WTC11 (cell line): ENCODE results near the gene AKAP10. TPM values are rescaled to one million over a fixed set of nuclear protein-coding genes. Genes with fewer than 3 reads are reported as not detected.

Experiments
- ATAC-seq: fragments of 200-7000 bp; cut with Tn5 transposase; 2 replicates; pipeline ENCODE4 v1.10.0; 2021; ENCODE audit warnings: mild to moderate bottlenecking, moderate library complexity
- CTCF ChIA-PET: fragments of 300-600 bp; sonication (Branson Sonifier 250); formaldehyde crosslinking; loops from one replicate; lab custom pipeline; 2021; ENCODE audit warnings: antibody characterized with exemption; lab: Charles Lee
- POLR2A ChIA-PET: fragments of 350-600 bp; sonication (Branson Sonifier 250); formaldehyde crosslinking; loops from one replicate; lab custom pipeline; 2021; ENCODE audit warnings: antibody characterized with exemption; lab: Charles Lee
- DNase-seq: peaks from one replicate; pipeline ENCODE4 v3.0.0; 2021; ENCODE audit warnings: low spot score
- H3K27ac Mint-ChIP-seq: 2 replicates; pipeline ENCODE4 v1.8.0; 2021; ENCODE audit warnings: mixed read lengths
- H3K27me3 Mint-ChIP-seq: 2 replicates; pipeline ENCODE4 v1.8.0; 2021; ENCODE audit warnings: low read depth, mild to moderate bottlenecking, moderate library complexity, mixed read lengths
- H3K36me3 Mint-ChIP-seq: 2 replicates; pipeline ENCODE4 v1.8.0; 2021; ENCODE audit warnings: mixed read lengths
- H3K4me1 Mint-ChIP-seq: 2 replicates; pipeline ENCODE4 v1.8.0; 2022; ENCODE audit warnings: mixed read lengths
- H3K4me3 Mint-ChIP-seq: 2 replicates; pipeline ENCODE4 v1.8.0; 2021; ENCODE audit warnings: mild to moderate bottlenecking, moderate library complexity, mixed read lengths
- H3K9me3 Mint-ChIP-seq: 2 replicates; pipeline ENCODE4 v1.8.0; 2021; ENCODE audit warnings: mixed read lengths
- ATF1 ChIP-seq: sonication (generic); formaldehyde crosslinking; IDR thresholded peaks from 2 replicates; pipeline ENCODE4 v1.8.1; 2023; ENCODE audit warnings: mild to moderate bottlenecking, moderate library complexity, missing genetic modification reagents
- ATF2 ChIP-seq: sonication (generic); formaldehyde crosslinking; IDR thresholded peaks from 2 replicates; pipeline ENCODE4 v1.8.1; 2022; ENCODE audit warnings: low read depth, missing genetic modification reagents, borderline replicate concordance
- CREM ChIP-seq: sonication (generic); formaldehyde crosslinking; IDR thresholded peaks from 2 replicates; pipeline ENCODE4 v1.8.1; 2022; ENCODE audit warnings: mild to moderate bottlenecking, missing genetic modification reagents, moderate library complexity
- HMGXB4 ChIP-seq: sonication (generic); formaldehyde crosslinking; IDR thresholded peaks from 2 replicates; pipeline ENCODE4 v1.8.1; 2023; ENCODE audit warnings: mild to moderate bottlenecking, moderate library complexity, missing genetic modification reagents
- KAT7 ChIP-seq: sonication (generic); formaldehyde crosslinking; IDR thresholded peaks from 2 replicates; pipeline ENCODE4 v1.8.1; 2023; ENCODE audit warnings: missing genetic modification reagents, mild to moderate bottlenecking, borderline replicate concordance
- MXD4 ChIP-seq: fragments of 250-450 bp; sonication (Bioruptor Pico); IDR thresholded peaks from 2 replicates; pipeline ENCODE4 v1.8.0; 2021; ENCODE audit warnings: mild to moderate bottlenecking, moderate library complexity, borderline replicate concordance
- MYBL2 ChIP-seq: sonication (generic); formaldehyde crosslinking; IDR thresholded peaks from 2 replicates; pipeline ENCODE4 v1.8.1; 2023; ENCODE audit warnings: mild to moderate bottlenecking, moderate library complexity, missing genetic modification reagents
- NR1H2 ChIP-seq: sonication (generic); formaldehyde crosslinking; IDR thresholded peaks from 2 replicates; pipeline ENCODE4 v1.9.0; 2021; ENCODE audit warnings: mild to moderate bottlenecking, moderate library complexity, missing genetic modification reagents
- OVOL2 ChIP-seq: fragments of 250-450 bp; sonication (Bioruptor Pico); IDR thresholded peaks from 2 replicates; pipeline ENCODE4 v1.9.0; 2021; ENCODE audit warnings: mild to moderate bottlenecking, borderline replicate concordance
- PRRX2 ChIP-seq: fragments of 250-450 bp; sonication (Bioruptor Pico); IDR thresholded peaks from 2 replicates; pipeline ENCODE4 v1.8.0; 2021; ENCODE audit warnings: mild to moderate bottlenecking
- RORB ChIP-seq: fragments of 250-450 bp; sonication (Bioruptor Pico); IDR thresholded peaks from 2 replicates; pipeline ENCODE4 v1.9.0; 2021; ENCODE audit warnings: mild to moderate bottlenecking
- STAT6 ChIP-seq: sonication (generic); formaldehyde crosslinking; conservative IDR thresholded peaks from 2 replicates; pipeline ENCODE4 v1.8.1; 2023; ENCODE audit warnings: mild to moderate bottlenecking, low read depth, missing genetic modification reagents, moderate library complexity
- ZNF121 ChIP-seq: sonication (generic); formaldehyde crosslinking; IDR thresholded peaks from 2 replicates; pipeline ENCODE4 v1.8.0; 2023; ENCODE audit warnings: missing genetic modification reagents
- ZNF219 ChIP-seq: sonication (generic); formaldehyde crosslinking; IDR thresholded peaks from 2 replicates; pipeline ENCODE4 v1.8.0; 2023; ENCODE audit warnings: missing genetic modification reagents, mild to moderate bottlenecking, borderline replicate concordance
- ZNF671 ChIP-seq: fragments of 250-450 bp; sonication (Bioruptor Pico); IDR thresholded peaks from 2 replicates; pipeline ENCODE4 v1.8.0; 2021; ENCODE audit warnings: mild to moderate bottlenecking
- total RNA-seq: library from RNA; stranded (reverse); gene quantifications from 3 replicates; pipeline ENCODE4 v1.2.3, GENCODE V29; 2021
- TF ChIP-seq, protein P1 (sequence below): sonication (generic); formaldehyde crosslinking; IDR thresholded peaks from 2 replicates; pipeline ENCODE4 v1.8.1; 2023; ENCODE audit warnings: mild to moderate bottlenecking, missing genetic modification reagents, moderate library complexity
- TF ChIP-seq, protein P2 (sequence below): sonication (generic); formaldehyde crosslinking; IDR thresholded peaks from 2 replicates; pipeline ENCODE4 v1.8.1; 2023; ENCODE audit warnings: mild to moderate bottlenecking, missing genetic modification reagents
- TF ChIP-seq, protein P3 (sequence below): sonication (generic); formaldehyde crosslinking; IDR thresholded peaks from 2 replicates; pipeline ENCODE4 v1.8.0; 2022; ENCODE audit warnings: mild to moderate bottlenecking, missing genetic modification reagents
- TF ChIP-seq, protein P4 (sequence below): fragments of 250-450 bp; sonication (Bioruptor Pico); IDR thresholded peaks from 2 replicates; pipeline ENCODE4 v1.9.0; 2021; ENCODE audit warnings: mild to moderate bottlenecking

Gene AKAP10
- total RNA-seq, 1 experiment from 2014 or later, result 29.9 TPM

DNA sequence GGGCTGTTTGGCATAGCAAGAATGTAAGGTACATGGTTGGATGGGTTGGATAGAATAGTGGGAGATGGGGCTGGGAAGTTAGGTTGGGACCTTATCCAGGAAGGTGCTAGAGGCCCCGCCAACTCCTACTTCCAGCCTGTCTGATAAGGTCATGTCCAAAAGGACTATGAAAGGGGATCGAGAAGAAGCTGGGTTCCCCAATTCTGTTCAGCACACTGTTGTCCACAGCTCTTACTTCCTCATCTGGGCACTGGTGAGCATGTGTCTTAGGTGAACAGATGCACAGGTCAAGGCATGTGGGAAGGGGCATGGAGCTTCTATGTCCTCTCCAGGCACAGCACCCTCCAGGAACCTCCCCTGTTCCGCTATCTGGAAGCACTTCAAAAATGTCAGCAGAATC is 104.3 kb downstream of the AKAP10 start:
- Mint-ChIP-seq H3K4me1 (no peaks in the 10 kb centered on the region), H3K36me3 (no peaks in the 10 kb centered on the region), H3K27ac (no peak overlapping the region), H3K9me3 (0 out of 2 replicates have a peak, but pooled peaks cover 3% of the 10 kb centered on the region), H3K4me3 (no peak overlapping the region), H3K27me3 (peaks cover 23% of the 10 kb centered on the region)
- no peak for TF ChIP-seq MXD4 (CRISPR knock-in tag)
- no peak for TF ChIP-seq ZNF219 (CRISPR knock-in tag)
- TF ChIP-seq STAT6 (CRISPR knock-in tag), result no peak
- TF ChIP-seq ZNF671 (CRISPR knock-in tag), result no peak
- no peak for TF ChIP-seq NR1H2
- DNase-seq (no peak), ATAC-seq (no peak)
- ChIA-PET POLR2A (no interaction called here), CTCF (interaction anchor here (0.7 kb wide), 1 partner anchor 948 kb away, joined by 5 read pairs; no protein-coding TSS in a partner anchor)

GRCh38 chr17:19868079-19868395 is 109.6 kb downstream of the AKAP10 start:
- H3K9me3 Mint-ChIP-seq, result 0 out of 2 replicates have a peak, but pooled peaks cover 2% of the 10 kb centered on the region
- peaks cover 3% of the 10 kb centered on the region for H3K4me1 Mint-ChIP-seq
- no peaks in the 10 kb centered on the region for H3K36me3 Mint-ChIP-seq
- DNase-seq (no peak), ATAC-seq (no peak)
- H3K27ac Mint-ChIP-seq, result no peak overlapping the region
- ChIA-PET CTCF (interaction anchor here (0.6 to 1.7 kb wide), 8 partner anchors 33 to 748 kb away, joined by 3 to 6 read pairs (median 3); partner anchors contain the start of genes AKAP10, MAPK7 and SPECC1), POLR2A (interaction anchor here (1.1 to 1.5 kb wide), 2 partner anchors 219 to 288 kb away, joined by 3 read pairs; partner anchors contain the start of gene ALDH3A2)
- peaks cover 34% of the 10 kb centered on the region for H3K27me3 Mint-ChIP-seq
- H3K4me3 Mint-ChIP-seq, result peak overlapping the region; percentile 52
- TF ChIP-seq PRRX2 (no peak), CREM (no peak), ATF1 (CRISPR knock-in tag) (0 out of 2 replicates have a peak, but pooled peaks have one; percentile 13), HMGXB4 (CRISPR knock-in tag) (0 out of 2 replicates have a peak, but pooled peaks have one; percentile 86)
- TF ChIP-seq, protein P1, sequence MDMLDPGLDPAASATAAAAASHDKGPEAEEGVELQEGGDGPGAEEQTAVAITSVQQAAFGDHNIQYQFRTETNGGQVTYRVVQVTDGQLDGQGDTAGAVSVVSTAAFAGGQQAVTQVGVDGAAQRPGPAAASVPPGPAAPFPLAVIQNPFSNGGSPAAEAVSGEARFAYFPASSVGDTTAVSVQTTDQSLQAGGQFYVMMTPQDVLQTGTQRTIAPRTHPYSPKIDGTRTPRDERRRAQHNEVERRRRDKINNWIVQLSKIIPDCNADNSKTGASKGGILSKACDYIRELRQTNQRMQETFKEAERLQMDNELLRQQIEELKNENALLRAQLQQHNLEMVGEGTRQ (CRISPR knock-in tag), result no peak
- TF ChIP-seq, protein P2, sequence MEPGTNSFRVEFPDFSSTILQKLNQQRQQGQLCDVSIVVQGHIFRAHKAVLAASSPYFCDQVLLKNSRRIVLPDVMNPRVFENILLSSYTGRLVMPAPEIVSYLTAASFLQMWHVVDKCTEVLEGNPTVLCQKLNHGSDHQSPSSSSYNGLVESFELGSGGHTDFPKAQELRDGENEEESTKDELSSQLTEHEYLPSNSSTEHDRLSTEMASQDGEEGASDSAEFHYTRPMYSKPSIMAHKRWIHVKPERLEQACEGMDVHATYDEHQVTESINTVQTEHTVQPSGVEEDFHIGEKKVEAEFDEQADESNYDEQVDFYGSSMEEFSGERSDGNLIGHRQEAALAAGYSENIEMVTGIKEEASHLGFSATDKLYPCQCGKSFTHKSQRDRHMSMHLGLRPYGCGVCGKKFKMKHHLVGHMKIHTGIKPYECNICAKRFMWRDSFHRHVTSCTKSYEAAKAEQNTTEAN, result 0 out of 2 replicates have a peak, but pooled peaks have one; percentile 56
- TF ChIP-seq, protein P3, sequence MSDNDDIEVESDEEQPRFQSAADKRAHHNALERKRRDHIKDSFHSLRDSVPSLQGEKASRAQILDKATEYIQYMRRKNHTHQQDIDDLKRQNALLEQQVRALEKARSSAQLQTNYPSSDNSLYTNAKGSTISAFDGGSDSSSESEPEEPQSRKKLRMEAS (CRISPR knock-in tag), result peak; percentile 20; the same call in 1 of the 2 replicates

DNA sequence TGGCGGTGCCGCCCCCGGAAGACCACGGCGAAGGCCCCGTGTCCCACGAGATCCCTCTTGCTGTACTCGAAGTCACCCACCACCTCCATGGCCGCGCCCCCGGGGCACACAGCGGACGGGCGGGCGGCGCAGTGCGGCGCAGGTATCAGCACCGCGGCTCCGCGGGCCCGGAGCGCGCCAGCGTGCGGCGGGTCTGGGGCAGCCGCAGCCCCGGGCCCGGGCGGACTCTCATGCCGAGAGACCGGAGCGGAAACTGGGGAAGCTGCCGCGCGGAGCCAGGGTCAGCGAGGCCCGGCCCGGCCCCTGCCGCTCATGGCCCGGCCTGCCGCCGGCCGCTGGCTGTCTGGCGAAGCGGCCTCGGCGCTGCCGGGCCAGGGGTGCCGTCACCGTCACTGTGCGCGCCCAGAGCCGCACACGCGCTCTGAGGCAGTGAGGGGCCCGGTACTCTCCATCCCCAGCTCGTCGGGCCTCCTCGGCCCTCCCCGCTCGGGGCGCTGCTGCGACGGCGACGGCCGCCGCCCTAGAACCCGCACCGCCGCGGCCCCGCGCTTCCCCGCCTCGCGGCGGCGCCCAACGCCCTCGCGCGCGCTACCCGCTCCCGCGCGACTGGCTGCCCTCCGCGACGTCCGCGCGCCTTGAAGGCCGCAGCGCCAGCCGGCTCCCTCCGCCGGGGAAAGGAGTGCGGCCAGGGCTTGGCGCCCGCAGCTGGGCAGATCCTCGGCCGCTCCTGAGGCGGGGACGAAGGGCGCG is 110.1 kb downstream of the AKAP10 start, which contains the start of gene ULK2:
ULK2 (minus strand) TSS at position 608 of the 750 bp plus-strand sequence; CDS start at position 89, 519 bp downstream.
- H3K4me3 Mint-ChIP-seq, result peak within 1 kb of the TSS; percentile 79
- no peak within 1 kb of the TSS for H3K27ac Mint-ChIP-seq
- H3K36me3 Mint-ChIP-seq, result no peaks in the 10 kb centered on the region
- peaks cover 34% of the 10 kb centered on the region for H3K27me3 Mint-ChIP-seq
- DNase-seq, result peak; percentile 70
- peaks cover 3% of the 10 kb centered on the region for H3K4me1 Mint-ChIP-seq
- ATAC-seq, result peak; percentile 79
- POLR2A ChIA-PET, result interaction anchor here (1.1 to 1.5 kb wide), 2 partner anchors 219 to 288 kb away, joined by 3 read pairs; partner anchors contain the start of gene ALDH3A2
- H3K9me3 Mint-ChIP-seq, result no peaks in the 10 kb centered on the region
- CTCF ChIA-PET, result interaction anchor here (0.6 to 1.7 kb wide), 8 partner anchors 33 to 749 kb away, joined by 3 to 6 read pairs (median 3); partner anchors contain the start of genes AKAP10, MAPK7 and SPECC1
- TF ChIP-seq NR1H2 (no peak), KAT7 (peak; percentile 86), ATF2 (no peak), RORB (CRISPR knock-in tag) (0 out of 2 replicates have a peak, but pooled peaks have one; percentile 75), OVOL2 (no peak; the same call in 1 of the 2 replicates), ZNF121 (CRISPR knock-in tag) (no peak), MYBL2 (CRISPR knock-in tag) (peak; percentile 62; the same call in 1 of the 2 replicates)
- TF ChIP-seq, protein P4, sequence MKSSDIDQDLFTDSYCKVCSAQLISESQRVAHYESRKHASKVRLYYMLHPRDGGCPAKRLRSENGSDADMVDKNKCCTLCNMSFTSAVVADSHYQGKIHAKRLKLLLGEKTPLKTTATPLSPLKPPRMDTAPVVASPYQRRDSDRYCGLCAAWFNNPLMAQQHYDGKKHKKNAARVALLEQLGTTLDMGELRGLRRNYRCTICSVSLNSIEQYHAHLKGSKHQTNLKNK (CRISPR knock-in tag), result no peak
